Spinal cord (tissue), 10 donors: ENCODE data around the gene PVR. TPM values are rescaled to one million over a fixed set of nuclear protein-coding genes. Genes with fewer than 3 reads are reported as not detected.

ENCODE experiments used
- DNase-seq, 6 donors: peaks; one replicate each; pipeline versions ENCODE4 v3.0.0 to v3.0.0-alpha.2; 2013 to 2015; ENCODE audit warnings: low spot score in 6 of 6, low read depth in 4 of 6
- H3K27ac ChIP-seq: one replicate; pipeline ENCODE4 v1.5.1; 2013; ENCODE audit warnings: low read depth, low read length, control low read depth
- H3K27me3 ChIP-seq: one replicate; pipeline ENCODE4 v1.6.1; 2013; ENCODE audit warnings: low read length; ENCODE audit not compliant: control insufficient read depth, insufficient read depth
- H3K36me3 ChIP-seq: one replicate; pipeline ENCODE4 v1.6.1; 2013; ENCODE audit warnings: low read length; ENCODE audit not compliant: control insufficient read depth, insufficient read depth
- H3K4me1 ChIP-seq: one replicate; pipeline ENCODE4 v1.6.1; 2013; ENCODE audit warnings: low read length; ENCODE audit not compliant: control insufficient read depth, insufficient read depth
- H3K4me3 ChIP-seq: one replicate; pipeline ENCODE4 v1.5.1; 2013; ENCODE audit warnings: low read depth, low read length, control low read depth
- H3K9me3 ChIP-seq: one replicate; pipeline ENCODE4 v1.6.1; 2013; ENCODE audit warnings: low read length; ENCODE audit not compliant: control insufficient read depth, insufficient read depth
- WGBS: methylation state at CpG from one replicate; pipeline ENCODE4 v1.1.5; 2013; ENCODE audit warnings: missing lambda C conversion rate; ENCODE audit not compliant: insufficient coverage; 5-methylcytosine and 5-hydroxymethylcytosine counted together
- polyA plus RNA-seq, 2 donors: library from polyadenylated mRNA; unstranded; fragments of 120-200 nt; gene quantifications; one replicate each; pipeline ENCODE4 v1.2.1, GENCODE V29; 2013; ENCODE audit not compliant: insufficient read length in 2 of 2
- total RNA-seq, 2 donors: library from RNA; depleted of rRNA in 1 of 2; stranded (reverse); fragments of 120-200 nt in 1 of 2; fragments of >200 nt in 1 of 2; gene quantifications; one replicate each; pipeline versions ENCODE4 v1.2.3 to v1.2.4, GENCODE V29; 2013 to 2014
- donor health status: healthy.

The PVR gene
- total and polyA plus RNA-seq, 4 donors = 25.3 to 29.8 (median 26.0) TPM

DNA sequence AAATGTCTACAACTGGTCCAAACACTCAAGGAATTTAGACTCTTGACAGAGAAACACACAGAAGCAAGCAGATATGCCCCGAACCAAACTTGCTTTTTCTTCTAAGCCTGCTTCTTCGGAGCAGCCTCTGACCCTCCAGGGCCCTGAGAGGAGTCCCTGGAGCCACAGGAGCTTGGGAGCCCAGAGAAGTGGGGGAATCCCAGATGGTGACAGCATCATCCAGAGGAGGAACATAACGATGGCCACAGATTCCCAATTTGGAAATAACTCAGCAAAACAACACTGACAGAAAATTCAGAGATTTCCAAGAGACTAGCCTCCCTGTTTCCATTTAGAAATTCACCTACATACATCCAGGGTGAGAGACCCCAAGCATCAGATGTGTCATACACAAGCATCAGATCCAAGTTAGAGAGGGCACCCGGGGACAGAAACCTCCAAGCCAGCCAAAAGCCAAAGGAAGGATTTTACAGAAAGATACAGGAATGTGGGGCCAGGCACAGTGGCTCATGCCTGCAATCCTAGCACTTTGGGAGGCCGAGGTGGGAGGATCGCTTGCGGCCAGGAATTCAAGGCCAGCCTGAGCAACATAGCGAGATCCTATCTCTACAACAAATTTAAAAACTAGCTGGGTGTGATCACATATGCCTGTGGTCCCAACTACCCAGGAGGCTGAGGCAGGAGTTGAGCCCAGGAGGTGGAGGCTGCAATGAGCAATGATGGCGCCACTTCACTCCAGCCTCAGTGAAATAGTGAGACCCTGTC, 2.0 kb upstream of the PVR start:
- no peaks in the 10 kb centered on the region for H3K36me3 ChIP-seq
- H3K4me1 ChIP-seq = peaks cover 6% of the 10 kb centered on the region
- H3K27me3 ChIP-seq = no peaks in the 10 kb centered on the region
- no peak for DNase-seq
- no peak overlapping the region for H3K4me3 ChIP-seq
- H3K27ac ChIP-seq = no peak overlapping the region
- WGBS = 91% methylated on average over 6 of the region's 9 CpGs
- no peaks in the 10 kb centered on the region for H3K9me3 ChIP-seq

DNA sequence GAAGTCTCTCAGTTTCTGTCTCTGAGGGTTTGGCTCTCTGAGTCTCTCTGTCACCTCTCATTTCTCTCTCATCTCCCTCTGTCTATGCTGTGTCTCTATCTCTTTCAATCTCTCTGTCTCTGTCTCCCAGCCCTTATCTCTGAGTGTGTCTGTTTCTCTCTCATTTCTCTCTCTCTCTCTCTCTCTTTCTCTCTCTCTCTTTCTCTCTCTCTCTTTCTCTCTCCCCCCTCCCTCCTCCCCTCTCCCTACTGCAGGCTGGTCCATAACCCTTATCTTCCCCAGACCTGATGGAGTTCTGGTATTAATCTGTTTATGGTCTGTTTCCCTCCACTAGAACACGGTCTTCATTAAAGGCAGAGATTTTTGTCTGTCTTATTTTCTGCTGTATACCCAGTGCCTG, 1.3 kb upstream of the PVR start:
- DNase-seq = no peak
- Histone ChIP-seq H3K36me3 (peaks cover 5% of the 10 kb centered on the region), H3K9me3 (no peaks in the 10 kb centered on the region), H3K27ac (no peak overlapping the region), H3K4me3 (no peak overlapping the region), H3K27me3 (no peaks in the 10 kb centered on the region), H3K4me1 (peaks cover 6% of the 10 kb centered on the region)
- WGBS = no CpG with 5 or more reads among the region's 1 CpG

DNA sequence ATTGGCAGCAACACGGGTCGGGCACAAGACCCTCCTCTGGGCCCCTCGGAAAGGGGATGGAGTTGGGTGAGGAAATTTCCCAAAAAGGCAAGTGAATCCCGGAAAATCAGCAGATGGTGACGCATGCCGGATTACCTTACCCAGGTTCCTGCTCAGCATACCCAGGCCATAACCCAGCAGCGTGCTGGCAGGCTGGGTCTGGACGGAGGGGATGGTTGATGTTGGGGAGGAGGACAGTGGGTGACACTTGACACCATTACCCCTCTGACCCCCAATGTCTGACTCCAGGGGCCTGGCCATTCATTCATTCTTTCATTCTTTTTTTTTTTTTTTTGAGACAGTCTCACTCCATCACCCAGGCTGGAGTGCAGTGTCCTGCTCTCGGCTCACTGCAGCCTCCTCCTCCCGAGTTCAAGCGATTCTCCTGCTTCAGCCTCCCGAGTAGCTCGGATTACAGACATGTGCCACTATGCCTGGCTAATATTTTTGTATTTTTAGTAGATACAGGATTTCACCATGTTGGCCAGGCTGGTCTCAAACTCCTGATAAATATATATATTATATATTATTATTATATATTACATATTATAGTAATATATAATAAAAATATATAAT, 799 bp downstream of the PVR start:
- Histone ChIP-seq H3K36me3 (peaks cover 16% of the 10 kb centered on the region), H3K27me3 (no peaks in the 10 kb centered on the region), H3K27ac (no peak overlapping the region), H3K9me3 (no peaks in the 10 kb centered on the region), H3K4me3 (peak overlapping the region; percentile 62), H3K4me1 (peaks cover 6% of the 10 kb centered on the region)
- 0% methylated on average over 2 of the region's 13 CpGs for WGBS
- peak in 3 of 6 donors; percentile 12 to 69 (median 68) for DNase-seq

DNA sequence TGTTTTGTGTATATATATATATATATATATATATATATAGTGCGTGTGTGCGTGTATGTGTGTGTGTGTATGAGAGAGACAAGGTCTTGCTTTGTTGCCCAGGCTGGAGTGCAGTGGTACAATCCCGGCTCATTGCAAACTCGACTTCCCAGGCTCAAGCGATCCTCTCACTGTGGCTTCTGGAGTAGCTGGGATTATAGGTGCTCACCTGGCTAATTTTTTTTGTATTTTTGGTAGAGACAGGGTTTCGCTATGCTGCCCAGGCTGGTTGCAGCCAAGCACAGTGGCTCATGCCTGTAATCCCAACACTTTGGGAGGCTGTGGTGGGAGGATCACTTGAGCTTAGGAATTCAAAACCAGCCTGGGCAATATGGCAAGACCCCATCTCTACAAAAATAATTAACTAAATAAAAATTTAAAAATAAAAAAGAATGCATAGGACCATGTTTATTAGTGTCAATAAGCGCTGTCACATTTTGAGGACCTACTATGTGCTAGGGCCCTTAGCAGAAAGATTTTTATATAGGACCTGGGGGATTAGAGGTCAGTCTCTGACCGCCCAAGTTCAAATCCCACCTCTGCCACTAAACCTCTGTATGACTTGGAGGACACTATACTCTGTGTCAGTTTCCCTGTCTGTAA, 1.8 kb downstream of the PVR start:
- Histone ChIP-seq H3K9me3 (no peaks in the 10 kb centered on the region), H3K36me3 (peaks cover 26% of the 10 kb centered on the region), H3K27me3 (no peaks in the 10 kb centered on the region), H3K4me3 (no peak overlapping the region), H3K4me1 (peaks cover 6% of the 10 kb centered on the region), H3K27ac (no peak overlapping the region)
- WGBS = 100% methylated on average over 1 of the region's 8 CpGs
- peak in 1 of 6 donors; percentile 19 for DNase-seq

DNA sequence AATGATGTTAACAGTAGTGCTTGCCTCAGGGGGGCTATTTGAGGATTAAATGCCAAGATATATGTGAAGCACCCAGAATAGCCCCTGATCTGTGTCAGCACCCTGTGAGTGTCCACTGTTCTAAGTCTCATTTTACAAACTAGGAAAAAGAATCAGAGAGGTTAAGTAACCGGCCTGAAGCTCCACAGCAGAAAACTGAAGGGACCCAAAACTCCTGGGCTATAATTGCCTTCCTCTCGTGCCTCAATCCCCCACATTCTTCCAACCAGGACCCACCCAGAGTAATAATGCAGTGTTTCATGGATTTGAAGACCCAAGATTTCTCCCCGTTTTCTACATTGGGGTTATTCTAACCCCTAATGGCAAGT, 2.3 kb downstream of the PVR start:
- H3K9me3 ChIP-seq = no peaks in the 10 kb centered on the region
- H3K36me3 ChIP-seq = peaks cover 31% of the 10 kb centered on the region
- H3K27ac ChIP-seq = no peak overlapping the region
- no peak overlapping the region for H3K4me3 ChIP-seq
- no peak for DNase-seq
- no peaks in the 10 kb centered on the region for H3K27me3 ChIP-seq
- WGBS = 90% methylated on average over 3 of the region's 3 CpGs
- H3K4me1 ChIP-seq = peaks cover 6% of the 10 kb centered on the region

DNA sequence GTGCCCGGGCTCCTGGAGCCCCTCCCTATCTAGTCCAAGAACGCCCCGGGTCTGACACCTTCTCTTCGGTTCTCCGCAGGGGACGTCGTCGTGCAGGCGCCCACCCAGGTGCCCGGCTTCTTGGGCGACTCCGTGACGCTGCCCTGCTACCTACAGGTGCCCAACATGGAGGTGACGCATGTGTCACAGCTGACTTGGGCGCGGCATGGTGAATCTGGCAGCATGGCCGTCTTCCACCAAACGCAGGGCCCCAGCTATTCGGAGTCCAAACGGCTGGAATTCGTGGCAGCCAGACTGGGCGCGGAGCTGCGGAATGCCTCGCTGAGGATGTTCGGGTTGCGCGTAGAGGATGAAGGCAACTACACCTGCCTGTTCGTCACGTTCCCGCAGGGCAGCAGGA, 3.4 kb downstream of the PVR start:
- Histone ChIP-seq H3K9me3 (no peaks in the 10 kb centered on the region), H3K36me3 (peaks cover 41% of the 10 kb centered on the region), H3K4me3 (no peak overlapping the region), H3K27ac (no peak overlapping the region), H3K27me3 (no peaks in the 10 kb centered on the region), H3K4me1 (peaks cover 6% of the 10 kb centered on the region)
- WGBS = 68% methylated on average over 31 of the region's 31 CpGs
- no peak for DNase-seq

DNA sequence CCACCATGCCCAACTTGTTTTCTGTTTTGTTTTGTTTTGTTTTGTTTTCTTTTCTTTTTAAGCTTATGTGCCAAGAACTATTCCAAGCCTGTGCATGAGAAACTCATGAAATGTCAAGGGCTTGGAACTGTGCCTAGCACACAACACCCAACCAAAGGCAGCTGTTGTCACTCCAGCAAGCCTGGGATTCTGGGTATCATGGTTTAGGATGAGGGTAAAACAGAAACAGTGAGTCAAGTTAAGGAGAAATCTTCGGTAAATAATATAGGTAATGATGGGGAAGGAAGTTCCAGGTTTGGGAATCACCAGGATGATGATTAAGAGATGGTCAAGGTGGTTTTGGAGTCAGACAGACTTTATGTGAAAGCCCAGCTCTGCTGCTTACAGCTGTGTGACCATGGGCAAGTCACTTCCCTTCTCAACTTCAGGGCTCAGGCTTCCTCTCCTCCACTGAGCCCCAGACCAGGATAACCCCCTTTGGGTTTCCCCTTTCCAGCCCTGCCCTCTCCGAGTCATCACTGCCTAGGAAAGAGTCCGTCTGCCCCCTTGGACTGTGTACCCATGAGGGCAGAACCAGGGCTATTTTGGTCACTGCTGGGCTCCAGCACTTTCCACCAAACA, 5.0 kb downstream of the PVR start:
- H3K27me3 ChIP-seq = no peaks in the 10 kb centered on the region
- H3K4me1 ChIP-seq = peaks cover 6% of the 10 kb centered on the region
- H3K27ac ChIP-seq = no peak overlapping the region
- H3K9me3 ChIP-seq = no peaks in the 10 kb centered on the region
- 90% methylated on average over 3 of the region's 3 CpGs for WGBS
- H3K36me3 ChIP-seq = peaks cover 53% of the 10 kb centered on the region
- no peak overlapping the region for H3K4me3 ChIP-seq
- peak in 1 of 6 donors; percentile 39 for DNase-seq

DNA sequence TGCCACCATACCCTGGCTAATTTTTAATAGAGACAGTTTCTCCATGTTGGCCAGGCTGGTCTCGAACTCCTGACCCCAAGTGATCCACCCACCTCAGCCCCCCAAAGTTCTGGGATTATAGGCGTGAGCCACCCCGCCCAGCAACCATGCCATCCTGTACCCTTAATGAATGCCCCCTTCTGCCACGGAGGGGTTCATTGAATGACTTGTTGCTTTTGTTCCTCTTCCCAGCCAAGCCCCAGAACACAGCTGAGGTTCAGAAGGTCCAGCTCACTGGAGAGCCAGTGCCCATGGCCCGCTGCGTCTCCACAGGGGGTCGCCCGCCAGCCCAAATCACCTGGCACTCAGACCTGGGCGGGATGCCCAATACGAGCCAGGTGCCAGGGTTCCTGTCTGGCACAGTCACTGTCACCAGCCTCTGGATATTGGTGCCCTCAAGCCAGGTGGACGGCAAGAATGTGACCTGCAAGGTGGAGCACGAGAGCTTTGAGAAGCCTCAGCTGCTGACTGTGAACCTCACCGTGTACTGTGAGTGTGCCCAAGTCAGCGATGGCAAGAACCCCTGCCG, 6.0 kb downstream of the PVR start:
- Histone ChIP-seq H3K27me3 (no peaks in the 10 kb centered on the region), H3K4me1 (peaks cover under 1% of the 10 kb centered on the region), H3K36me3 (peaks cover 61% of the 10 kb centered on the region), H3K4me3 (no peak overlapping the region), H3K9me3 (no peaks in the 10 kb centered on the region), H3K27ac (no peak overlapping the region)
- 94% methylated on average over 15 of the region's 15 CpGs for WGBS
- DNase-seq = no peak

DNA sequence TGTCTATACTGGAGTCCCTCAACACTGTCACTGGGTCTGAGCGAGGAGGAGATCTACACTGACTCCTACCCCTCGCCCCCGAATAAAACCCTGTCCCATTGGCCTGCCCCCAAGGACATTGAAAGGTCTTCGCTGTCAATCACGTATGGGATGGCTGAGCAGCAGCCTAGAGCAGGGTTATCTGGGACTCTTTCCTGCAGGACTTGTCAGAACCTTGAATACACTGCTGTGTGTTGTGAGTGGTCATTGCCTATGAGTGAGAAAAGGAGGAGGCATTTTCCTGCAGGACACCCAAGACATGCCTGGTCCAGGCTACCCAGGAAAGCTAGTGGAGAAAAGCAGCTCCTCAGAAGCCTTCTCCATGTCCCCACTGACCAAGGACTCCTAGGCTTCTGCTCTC, 9.6 kb downstream of the PVR start:
- Histone ChIP-seq H3K4me1 (peaks cover 5% of the 10 kb centered on the region), H3K27ac (no peak overlapping the region), H3K4me3 (no peak overlapping the region), H3K36me3 (peaks cover 70% of the 10 kb centered on the region), H3K27me3 (no peaks in the 10 kb centered on the region), H3K9me3 (no peaks in the 10 kb centered on the region)
- 89% methylated on average over 4 of the region's 5 CpGs for WGBS
- DNase-seq = no peak
